Loucy (cell line): ENCODE results near the gene ZDHHC14.

Experiments used
- EZH2phosphoT487 ChIP-seq: fragments of 200-600 bp; IDR thresholded peaks from 2 replicates; pipeline ENCODE4 v1.6.1; 2018; ENCODE audit warnings: antibody characterized with exemption, mild to moderate bottlenecking, moderate library complexity, borderline replicate concordance
- TF ChIP-seq, protein P1 (sequence below): fragments of 200-600 bp; sonication (generic); conservative IDR thresholded peaks from 2 replicates; pipeline ENCODE4 v1.5.1; 2014; ENCODE audit warnings: mild to moderate bottlenecking, antibody characterized with exemption, low read length

- TF ChIP-seq, protein P1, sequence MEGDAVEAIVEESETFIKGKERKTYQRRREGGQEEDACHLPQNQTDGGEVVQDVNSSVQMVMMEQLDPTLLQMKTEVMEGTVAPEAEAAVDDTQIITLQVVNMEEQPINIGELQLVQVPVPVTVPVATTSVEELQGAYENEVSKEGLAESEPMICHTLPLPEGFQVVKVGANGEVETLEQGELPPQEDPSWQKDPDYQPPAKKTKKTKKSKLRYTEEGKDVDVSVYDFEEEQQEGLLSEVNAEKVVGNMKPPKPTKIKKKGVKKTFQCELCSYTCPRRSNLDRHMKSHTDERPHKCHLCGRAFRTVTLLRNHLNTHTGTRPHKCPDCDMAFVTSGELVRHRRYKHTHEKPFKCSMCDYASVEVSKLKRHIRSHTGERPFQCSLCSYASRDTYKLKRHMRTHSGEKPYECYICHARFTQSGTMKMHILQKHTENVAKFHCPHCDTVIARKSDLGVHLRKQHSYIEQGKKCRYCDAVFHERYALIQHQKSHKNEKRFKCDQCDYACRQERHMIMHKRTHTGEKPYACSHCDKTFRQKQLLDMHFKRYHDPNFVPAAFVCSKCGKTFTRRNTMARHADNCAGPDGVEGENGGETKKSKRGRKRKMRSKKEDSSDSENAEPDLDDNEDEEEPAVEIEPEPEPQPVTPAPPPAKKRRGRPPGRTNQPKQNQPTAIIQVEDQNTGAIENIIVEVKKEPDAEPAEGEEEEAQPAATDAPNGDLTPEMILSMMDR = no peak
- no peak for TF ChIP-seq EZH2phosphoT487
Measured at GRCh38 chr6:157539900-157540752, 159.1 kb downstream of the ZDHHC14 start.
